GM18861 (cell line): ENCODE results near the gene MPPED2.

ENCODE experiments used
- ATAC-seq: cut with Tn5 transposase; IDR thresholded peaks from one replicate; pipeline ENCODE4 v1.9.1; 2021; ENCODE audit not compliant: unreplicated experiment

Gene MPPED2

DNA sequence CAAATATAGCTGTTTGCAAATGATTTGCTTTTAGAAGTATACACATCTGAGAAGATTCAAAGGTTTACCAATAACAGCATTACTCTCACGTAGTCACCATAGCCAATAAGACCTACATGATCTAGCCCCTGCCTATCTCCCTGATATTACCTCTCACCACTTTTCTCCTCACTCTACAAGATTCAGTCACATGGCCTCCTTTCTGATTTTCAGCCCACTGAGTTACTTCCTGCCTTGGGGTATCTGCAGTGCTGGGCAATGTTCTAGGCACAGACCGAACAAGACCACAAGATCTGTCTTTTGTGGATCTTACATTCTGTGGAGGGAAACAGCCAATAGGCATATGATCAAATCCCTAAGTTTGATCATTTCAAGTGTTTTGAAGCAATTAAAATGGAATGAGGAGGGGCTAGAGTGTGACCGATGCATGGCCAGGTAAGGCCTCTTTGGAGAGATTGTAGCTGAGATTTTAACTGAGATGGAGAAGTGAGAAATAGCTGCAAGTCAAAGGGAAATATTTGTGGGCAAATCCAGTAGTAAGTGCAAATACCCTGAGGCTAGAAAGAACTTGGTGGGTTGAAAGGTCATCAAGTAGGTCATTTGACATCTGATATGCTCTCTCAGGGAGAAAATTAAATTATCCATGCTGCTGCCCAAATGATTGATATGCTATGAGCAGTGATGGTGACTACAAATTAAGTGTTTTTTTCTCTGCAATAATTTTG is 220.2 kb downstream of the MPPED2 start:
- ATAC-seq: no peak

DNA sequence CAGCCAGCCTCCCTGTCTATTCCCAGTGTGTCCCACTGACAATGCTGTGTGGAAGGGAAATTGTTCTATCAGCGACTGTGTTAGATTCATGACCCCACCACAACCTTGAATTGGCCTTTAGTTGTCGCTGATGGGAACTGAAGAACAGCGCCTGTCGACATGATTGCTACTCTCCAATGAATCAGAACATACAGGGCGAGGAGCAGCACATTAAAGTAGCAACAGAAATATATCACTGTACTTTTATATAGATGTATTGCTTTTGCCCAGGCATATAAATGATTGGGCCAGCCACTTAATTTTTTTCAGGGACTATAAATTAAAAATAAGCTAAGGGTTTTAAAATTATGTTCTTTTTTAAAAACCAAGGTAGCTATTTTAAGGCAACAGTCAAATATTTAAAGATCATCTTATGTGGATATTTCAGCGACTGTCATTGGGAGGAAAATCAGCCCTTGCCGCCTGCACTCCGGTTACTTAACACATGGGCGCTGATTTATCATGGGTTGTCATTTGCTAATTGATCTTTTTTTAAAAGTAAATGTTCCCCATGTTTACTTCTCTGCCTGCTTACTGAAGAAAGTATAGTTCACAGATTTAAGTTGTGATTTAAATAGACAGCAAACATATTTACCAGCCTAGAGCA is 221.2 kb downstream of the MPPED2 start:
- ATAC-seq: no peak

- no peak for ATAC-seq
Measured at GRCh38 chr11:30364139-30364836, 221.9 kb downstream of the MPPED2 start.

- no peak for ATAC-seq
Measured at GRCh38 chr11:30360741-30361140, 225.4 kb downstream of the MPPED2 start.
